Measurements from ENCODE around the gene G2E3.

DNA sequence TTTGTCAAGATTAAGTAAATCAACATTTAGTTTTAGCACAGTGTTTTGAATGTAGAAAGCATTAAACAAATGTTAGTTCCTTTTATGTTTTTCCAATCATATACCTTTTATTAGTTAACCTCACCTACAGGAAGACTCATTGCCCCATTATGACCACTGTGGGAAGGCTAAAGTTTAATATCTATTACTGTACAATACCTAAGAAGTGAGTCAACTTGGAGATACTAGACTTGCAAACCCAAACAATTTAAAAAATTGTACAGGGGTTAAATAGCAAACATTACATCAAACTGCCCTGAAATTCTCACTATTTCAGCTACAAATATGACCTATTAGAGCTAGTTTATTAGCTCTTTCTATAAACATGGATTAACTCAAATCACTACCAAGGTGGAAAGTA, 8.6 kb upstream of the G2E3 start:
- TF ChIP-seq, protein P1, sequence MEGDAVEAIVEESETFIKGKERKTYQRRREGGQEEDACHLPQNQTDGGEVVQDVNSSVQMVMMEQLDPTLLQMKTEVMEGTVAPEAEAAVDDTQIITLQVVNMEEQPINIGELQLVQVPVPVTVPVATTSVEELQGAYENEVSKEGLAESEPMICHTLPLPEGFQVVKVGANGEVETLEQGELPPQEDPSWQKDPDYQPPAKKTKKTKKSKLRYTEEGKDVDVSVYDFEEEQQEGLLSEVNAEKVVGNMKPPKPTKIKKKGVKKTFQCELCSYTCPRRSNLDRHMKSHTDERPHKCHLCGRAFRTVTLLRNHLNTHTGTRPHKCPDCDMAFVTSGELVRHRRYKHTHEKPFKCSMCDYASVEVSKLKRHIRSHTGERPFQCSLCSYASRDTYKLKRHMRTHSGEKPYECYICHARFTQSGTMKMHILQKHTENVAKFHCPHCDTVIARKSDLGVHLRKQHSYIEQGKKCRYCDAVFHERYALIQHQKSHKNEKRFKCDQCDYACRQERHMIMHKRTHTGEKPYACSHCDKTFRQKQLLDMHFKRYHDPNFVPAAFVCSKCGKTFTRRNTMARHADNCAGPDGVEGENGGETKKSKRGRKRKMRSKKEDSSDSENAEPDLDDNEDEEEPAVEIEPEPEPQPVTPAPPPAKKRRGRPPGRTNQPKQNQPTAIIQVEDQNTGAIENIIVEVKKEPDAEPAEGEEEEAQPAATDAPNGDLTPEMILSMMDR (IDR thresholded peaks at IDR 0.05; ENCODE audit: insufficient read depth, low read length), result no peak
- TF ChIP-seq, protein P2, sequence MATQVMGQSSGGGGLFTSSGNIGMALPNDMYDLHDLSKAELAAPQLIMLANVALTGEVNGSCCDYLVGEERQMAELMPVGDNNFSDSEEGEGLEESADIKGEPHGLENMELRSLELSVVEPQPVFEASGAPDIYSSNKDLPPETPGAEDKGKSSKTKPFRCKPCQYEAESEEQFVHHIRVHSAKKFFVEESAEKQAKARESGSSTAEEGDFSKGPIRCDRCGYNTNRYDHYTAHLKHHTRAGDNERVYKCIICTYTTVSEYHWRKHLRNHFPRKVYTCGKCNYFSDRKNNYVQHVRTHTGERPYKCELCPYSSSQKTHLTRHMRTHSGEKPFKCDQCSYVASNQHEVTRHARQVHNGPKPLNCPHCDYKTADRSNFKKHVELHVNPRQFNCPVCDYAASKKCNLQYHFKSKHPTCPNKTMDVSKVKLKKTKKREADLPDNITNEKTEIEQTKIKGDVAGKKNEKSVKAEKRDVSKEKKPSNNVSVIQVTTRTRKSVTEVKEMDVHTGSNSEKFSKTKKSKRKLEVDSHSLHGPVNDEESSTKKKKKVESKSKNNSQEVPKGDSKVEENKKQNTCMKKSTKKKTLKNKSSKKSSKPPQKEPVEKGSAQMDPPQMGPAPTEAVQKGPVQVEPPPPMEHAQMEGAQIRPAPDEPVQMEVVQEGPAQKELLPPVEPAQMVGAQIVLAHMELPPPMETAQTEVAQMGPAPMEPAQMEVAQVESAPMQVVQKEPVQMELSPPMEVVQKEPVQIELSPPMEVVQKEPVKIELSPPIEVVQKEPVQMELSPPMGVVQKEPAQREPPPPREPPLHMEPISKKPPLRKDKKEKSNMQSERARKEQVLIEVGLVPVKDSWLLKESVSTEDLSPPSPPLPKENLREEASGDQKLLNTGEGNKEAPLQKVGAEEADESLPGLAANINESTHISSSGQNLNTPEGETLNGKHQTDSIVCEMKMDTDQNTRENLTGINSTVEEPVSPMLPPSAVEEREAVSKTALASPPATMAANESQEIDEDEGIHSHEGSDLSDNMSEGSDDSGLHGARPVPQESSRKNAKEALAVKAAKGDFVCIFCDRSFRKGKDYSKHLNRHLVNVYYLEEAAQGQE (IDR thresholded peaks at IDR 0.05; ENCODE audit: insufficient replicate concordance, low read depth), result no peak
- TF ChIP-seq POLR2AphosphoS5 (IDR thresholded peaks at IDR 0.05; ENCODE audit: low read depth), result no peak
- TF ChIP-seq GABPA (IDR thresholded peaks at IDR 0.05; ENCODE audit: low read depth), result no peak
- TF ChIP-seq SPI1 (IDR thresholded peaks at IDR 0.05; ENCODE audit: borderline replicate concordance, low read depth), result no peak
